Lung (tissue), 12 donors: Measurements from ENCODE around the gene EFCAB5. TPM values are rescaled to one million over a fixed set of nuclear protein-coding genes. Genes with fewer than 3 reads are reported as not detected.

Source experiments
- ATAC-seq: fragments of 200-7000 bp; cut with Tn5 transposase; one replicate; pipeline ENCODE4 v1.9.1; 2020; ENCODE audit warnings: moderate number of reproducible peaks; ENCODE audit not compliant: insufficient read depth, low FRiP score
- DNase-seq, 3 donors: peaks; one replicate each; pipeline ENCODE4 v3.0.0-alpha.2; 2013 to 2017
- H3K27ac ChIP-seq, 2 donors: one replicate each; pipeline ENCODE4 v1.5.1; 2013; ENCODE audit warnings: mild to moderate bottlenecking in 2 of 2, moderate library complexity in 2 of 2, control low read depth in 1 of 2, inconsistent platforms in 1 of 2, low read depth in 1 of 2, low read length in 1 of 2
- H3K27me3 ChIP-seq, 3 donors: one replicate each; pipeline ENCODE4 v1.5.1; 2013; ENCODE audit warnings: low read length in 2 of 3; ENCODE audit not compliant: control insufficient read depth in 3 of 3, insufficient read depth in 3 of 3
- H3K36me3 ChIP-seq, 4 donors: one replicate each; pipeline ENCODE4 v1.5.1; 2013; ENCODE audit warnings: low read length in 4 of 4, mild to moderate bottlenecking in 1 of 4, moderate library complexity in 1 of 4; ENCODE audit not compliant: control insufficient read depth in 4 of 4, insufficient read depth in 4 of 4
- H3K4me1 ChIP-seq, 5 donors: one replicate each; pipeline ENCODE4 v1.5.1; 2013; ENCODE audit warnings: low read length in 5 of 5, mild to moderate bottlenecking in 2 of 5, moderate library complexity in 1 of 5; ENCODE audit not compliant: control insufficient read depth in 5 of 5, insufficient read depth in 5 of 5
- H3K4me3 ChIP-seq: one replicate; pipeline ENCODE4 v1.5.1; 2013; ENCODE audit warnings: mild to moderate bottlenecking, control low read depth, moderate library complexity
- H3K9ac ChIP-seq, 2 donors: one replicate each; pipeline ENCODE4 v1.5.1; 2013; ENCODE audit warnings: low read length in 2 of 2, control low read depth in 1 of 2; ENCODE audit not compliant: insufficient read depth in 1 of 2
- H3K9me3 ChIP-seq, 4 donors: one replicate each; pipeline ENCODE4 v1.5.1; 2013; ENCODE audit warnings: low read length in 3 of 4, mild to moderate bottlenecking in 1 of 4, moderate library complexity in 1 of 4; ENCODE audit not compliant: control insufficient read depth in 4 of 4, insufficient read depth in 3 of 4
- CTCF ChIP-seq: IDR thresholded peaks from 2 replicates; pipeline ENCODE4 v1.5.1; 2012; ENCODE audit warnings: mild to moderate bottlenecking; ENCODE audit errors: control extremely low read depth, extremely low read depth
- WGBS, 2 donors: extraction: QIAGEN DNeasy Blood & Tissue Kit; methylation state at CpG; one replicate each; pipeline ENCODE4 v1.1.7; 2013; 5-methylcytosine and 5-hydroxymethylcytosine counted together
- polyA plus RNA-seq, 2 donors: library from polyadenylated mRNA; stranded (reverse); fragments of 200-250 nt; gene quantifications; one replicate each; pipeline ENCODE4 v1.2.1, GENCODE V29; 2013
- total RNA-seq, 2 donors: library from RNA; depleted of rRNA in 1 of 2; stranded (reverse); fragments of >200 nt in 1 of 2; gene quantifications; one replicate each; pipeline ENCODE4 v1.2.1, GENCODE V29; 2014 to 2021
- donor health status: control.
- donor health status: control.
- donor health status: Bipolar disorder and iron deficiency.
- donor health status: healthy.
- donor health status: DM: yes; HTN: yes; CAD: no.

The EFCAB5 gene
- total and polyA plus RNA-seq, 4 donors = 0.09 to 2.2 (median 0.42) TPM

GRCh38 chr17:29909236-29910003 lies 32.0 kb upstream of the EFCAB5 start:
- TF ChIP-seq CTCF = no peak
- H3K4me1 ChIP-seq = peaks cover 0 to 8% (median 6%) of the 10 kb centered on the region in 5 donors
- no peak for DNase-seq
- no peaks in the 10 kb centered on the region for H3K36me3 ChIP-seq
- H3K27ac ChIP-seq = no peak overlapping the region
- H3K9ac ChIP-seq = no peak overlapping the region
- no peak overlapping the region for H3K4me3 ChIP-seq
- WGBS, 2 donors = 92 to 94% methylated on average over 6 of the region's 6 CpGs
- H3K9me3 ChIP-seq = no peaks in the 10 kb centered on the region
- no peaks in the 10 kb centered on the region for H3K27me3 ChIP-seq
- ATAC-seq = no peak

GRCh38 chr17:29911641-29912177 lies 29.7 kb upstream of the EFCAB5 start:
- Histone ChIP-seq H3K4me3 (no peak overlapping the region), H3K4me1 (peaks cover 0 to 8% (median 6%) of the 10 kb centered on the region in 5 donors), H3K9ac (no peak overlapping the region), H3K36me3 (peaks cover 0 to 1% (median 0%) of the 10 kb centered on the region in 4 donors), H3K9me3 (no peaks in the 10 kb centered on the region), H3K27ac (no peak overlapping the region), H3K27me3 (no peaks in the 10 kb centered on the region)
- ATAC-seq (no peak), DNase-seq (no peak)
- TF ChIP-seq CTCF = no peak

GRCh38 chr17:29914819-29915537 lies 26.5 kb upstream of the EFCAB5 start:
- no peak for TF ChIP-seq CTCF
- H3K4me1 ChIP-seq = peaks cover 0 to 10% (median 7%) of the 10 kb centered on the region in 5 donors
- DNase-seq (no peak), ATAC-seq (no peak)
- no peaks in the 10 kb centered on the region for H3K27me3 ChIP-seq
- H3K4me3 ChIP-seq = no peak overlapping the region
- H3K27ac ChIP-seq = no peak overlapping the region
- peaks cover 0 to 1% (median 0%) of the 10 kb centered on the region in 4 donors for H3K36me3 ChIP-seq
- WGBS, 2 donors = 68 to 76% methylated on average over 2 of the region's 2 CpGs
- H3K9me3 ChIP-seq = no peaks in the 10 kb centered on the region
- H3K9ac ChIP-seq = no peak overlapping the region
